Fibroblast of villous mesenchyme (primary cell): ENCODE measurements around the gene KIAA0232. TPM values are rescaled to one million over a fixed set of nuclear protein-coding genes. Genes with fewer than 3 reads are reported as not detected.

ENCODE experiments used
- DNase-seq: peaks from one replicate; pipeline ENCODE4 v3.0.0-alpha.2; 2010; ENCODE audit warnings: low read depth
- H3K4me3 ChIP-seq: 2 replicates; pipeline ENCODE4 v1.5.1; 2011; ENCODE audit warnings: low read depth, mild to moderate bottlenecking, low read length
- total RNA-seq: library from RNA; depleted of rRNA; stranded (reverse); fragments of >200 nt; gene quantifications from 2 replicates; pipeline ENCODE4 v1.2.3, GENCODE V29; 2012
- TF ChIP-seq, protein P1 (sequence below): IDR thresholded peaks from 2 replicates; pipeline ENCODE4 v1.5.1; 2012; ENCODE audit warnings: low read depth, mild to moderate bottlenecking, low read length; ENCODE audit not compliant: insufficient read depth

Gene KIAA0232
- total RNA-seq, 1 donor: 29.8 TPM

DNA sequence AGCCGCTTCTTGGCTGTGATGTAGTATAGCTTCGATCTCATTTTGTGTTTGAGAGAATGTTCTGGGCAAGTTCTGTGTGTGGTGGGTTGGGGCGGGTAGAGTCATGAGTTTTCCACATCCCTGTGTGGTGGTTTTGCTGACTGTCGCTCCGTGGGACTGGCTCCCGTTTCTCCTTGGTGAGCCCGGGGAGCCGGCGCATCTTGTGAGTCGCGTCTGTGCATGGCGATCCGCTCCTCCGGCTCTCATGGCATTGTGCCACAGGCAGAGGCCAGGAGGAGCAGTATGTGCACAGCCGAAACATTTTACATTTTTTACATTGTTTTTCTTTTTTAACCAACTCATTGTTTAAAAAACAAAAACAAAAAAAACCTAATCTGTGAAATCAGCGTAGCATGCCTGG lies 99.4 kb downstream of the KIAA0232 start:
- TF ChIP-seq, protein P1, sequence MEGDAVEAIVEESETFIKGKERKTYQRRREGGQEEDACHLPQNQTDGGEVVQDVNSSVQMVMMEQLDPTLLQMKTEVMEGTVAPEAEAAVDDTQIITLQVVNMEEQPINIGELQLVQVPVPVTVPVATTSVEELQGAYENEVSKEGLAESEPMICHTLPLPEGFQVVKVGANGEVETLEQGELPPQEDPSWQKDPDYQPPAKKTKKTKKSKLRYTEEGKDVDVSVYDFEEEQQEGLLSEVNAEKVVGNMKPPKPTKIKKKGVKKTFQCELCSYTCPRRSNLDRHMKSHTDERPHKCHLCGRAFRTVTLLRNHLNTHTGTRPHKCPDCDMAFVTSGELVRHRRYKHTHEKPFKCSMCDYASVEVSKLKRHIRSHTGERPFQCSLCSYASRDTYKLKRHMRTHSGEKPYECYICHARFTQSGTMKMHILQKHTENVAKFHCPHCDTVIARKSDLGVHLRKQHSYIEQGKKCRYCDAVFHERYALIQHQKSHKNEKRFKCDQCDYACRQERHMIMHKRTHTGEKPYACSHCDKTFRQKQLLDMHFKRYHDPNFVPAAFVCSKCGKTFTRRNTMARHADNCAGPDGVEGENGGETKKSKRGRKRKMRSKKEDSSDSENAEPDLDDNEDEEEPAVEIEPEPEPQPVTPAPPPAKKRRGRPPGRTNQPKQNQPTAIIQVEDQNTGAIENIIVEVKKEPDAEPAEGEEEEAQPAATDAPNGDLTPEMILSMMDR: no peak
- no peak for DNase-seq
- H3K4me3 ChIP-seq: no peak overlapping the region

DNA sequence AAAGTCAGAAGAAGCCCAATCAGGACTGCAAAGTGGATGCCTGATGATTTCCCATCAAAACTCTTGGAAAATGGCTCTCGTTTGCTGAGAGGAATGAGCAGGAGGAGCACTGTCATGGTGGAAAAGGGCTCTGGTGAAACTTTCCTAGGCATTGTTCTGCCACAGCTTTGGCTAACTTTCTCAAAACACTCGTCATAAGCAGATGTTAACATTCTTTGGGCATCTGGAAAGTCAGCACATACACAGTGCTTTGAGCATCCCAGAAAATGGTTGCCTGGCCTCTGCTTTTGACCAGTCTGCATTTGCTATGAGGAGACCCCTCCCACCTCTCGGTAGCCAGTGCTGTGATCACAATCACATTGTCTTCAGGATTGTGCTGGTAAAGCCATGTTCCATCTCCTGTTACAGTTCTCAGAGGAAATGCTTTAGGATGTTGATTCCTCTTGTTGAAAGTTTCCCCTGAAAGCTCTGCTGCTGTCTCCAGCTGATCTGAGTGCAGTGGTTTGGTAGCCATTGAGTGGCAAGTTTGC lies 101.9 kb downstream of the KIAA0232 start:
- no peak overlapping the region for H3K4me3 ChIP-seq
- DNase-seq: peak; percentile 68
- TF ChIP-seq, protein P1: no peak

DNA sequence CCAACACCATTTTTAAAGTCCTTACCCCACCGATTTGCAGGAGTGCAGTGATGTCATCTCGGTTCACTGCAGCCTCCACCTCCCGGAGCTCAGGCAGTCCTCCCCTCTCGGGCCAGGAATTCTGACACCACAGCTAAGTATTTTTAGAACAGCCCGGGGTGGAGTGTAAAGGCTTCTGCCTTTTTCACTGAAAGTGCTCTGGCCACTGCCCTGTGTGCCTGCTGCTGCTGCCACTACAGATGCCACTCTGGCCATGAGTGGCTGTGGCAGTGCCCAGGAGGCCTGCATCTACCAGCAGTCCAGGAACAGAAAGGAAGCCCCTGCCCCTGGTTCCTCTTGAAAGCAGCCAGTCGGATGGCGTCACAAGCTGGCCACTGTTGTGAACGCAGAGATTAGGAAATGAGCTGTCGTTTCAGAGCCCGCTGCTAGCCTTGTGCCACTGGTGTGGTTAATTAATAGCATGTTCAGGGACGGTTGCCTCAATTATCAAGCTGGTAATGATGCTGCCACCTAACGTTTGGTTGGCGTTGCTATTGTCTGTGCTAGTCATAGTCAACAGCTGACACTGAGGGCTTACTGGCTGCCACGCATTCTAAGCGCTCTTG lies 103.5 kb downstream of the KIAA0232 start:
- TF ChIP-seq, protein P1: peak; percentile 25
- no peak overlapping the region for H3K4me3 ChIP-seq
- peak; percentile 64 for DNase-seq

DNA sequence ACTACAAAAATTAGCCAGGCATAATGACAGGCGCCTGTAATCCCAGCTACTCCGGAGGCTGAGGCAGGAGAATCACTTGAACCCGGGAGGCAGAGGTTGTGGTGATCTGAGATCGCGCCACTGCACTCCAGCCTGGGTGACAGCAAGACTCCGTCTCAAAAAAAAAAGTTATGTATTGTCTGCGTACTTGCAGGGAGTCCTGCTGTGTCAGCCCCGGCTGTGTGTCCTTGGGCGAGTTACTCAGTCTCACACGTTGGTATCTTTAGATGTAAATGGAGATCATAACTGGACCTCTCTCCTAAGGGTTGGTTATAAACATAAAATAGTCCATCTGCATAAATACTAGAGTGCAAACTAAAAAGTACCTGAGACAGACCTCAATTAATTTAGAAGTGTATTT lies 104.4 kb downstream of the KIAA0232 start:
- TF ChIP-seq, protein P1: no peak
- DNase-seq: no peak
- no peak overlapping the region for H3K4me3 ChIP-seq

DNA sequence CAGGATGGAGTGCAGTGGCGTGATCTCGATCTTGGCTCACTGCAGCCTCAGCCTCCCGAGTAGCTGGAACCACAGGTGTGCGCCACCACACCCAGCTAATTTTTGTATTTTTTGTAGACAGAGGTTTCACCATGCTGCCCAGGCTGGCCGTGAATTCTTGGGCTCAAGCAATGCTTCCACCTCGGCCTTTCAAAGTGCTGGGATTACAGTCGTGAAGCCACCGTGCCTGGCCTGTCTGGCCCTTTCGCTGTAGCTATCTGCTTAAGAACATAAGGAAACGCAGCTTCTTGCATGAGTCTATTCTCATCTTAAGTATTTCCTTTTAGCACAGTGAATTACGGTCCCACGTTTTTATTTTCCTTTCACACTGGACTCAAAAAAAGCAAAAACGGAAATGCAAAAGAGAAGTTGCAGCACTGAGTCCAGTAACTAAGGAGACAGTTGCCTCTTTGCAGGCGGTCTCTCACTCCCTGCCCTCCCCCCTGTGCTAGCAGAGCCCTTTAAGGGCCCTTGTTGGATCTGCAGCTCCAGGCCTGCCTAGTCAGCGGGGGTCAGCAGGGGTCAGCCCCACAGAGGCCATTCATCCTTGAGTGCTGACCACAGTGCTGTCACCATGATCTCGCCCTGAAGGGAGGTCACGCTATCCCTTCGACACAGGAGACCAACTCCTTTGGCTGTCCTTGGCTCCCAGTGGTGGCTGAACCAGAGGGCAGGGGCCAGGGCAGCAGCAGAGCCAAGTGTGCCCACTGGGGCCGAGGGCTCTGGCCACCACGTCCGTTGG lies 105.3 kb downstream of the KIAA0232 start:
- peak; percentile 36 for DNase-seq
- TF ChIP-seq, protein P1: no peak
- H3K4me3 ChIP-seq: no peak overlapping the region

DNA sequence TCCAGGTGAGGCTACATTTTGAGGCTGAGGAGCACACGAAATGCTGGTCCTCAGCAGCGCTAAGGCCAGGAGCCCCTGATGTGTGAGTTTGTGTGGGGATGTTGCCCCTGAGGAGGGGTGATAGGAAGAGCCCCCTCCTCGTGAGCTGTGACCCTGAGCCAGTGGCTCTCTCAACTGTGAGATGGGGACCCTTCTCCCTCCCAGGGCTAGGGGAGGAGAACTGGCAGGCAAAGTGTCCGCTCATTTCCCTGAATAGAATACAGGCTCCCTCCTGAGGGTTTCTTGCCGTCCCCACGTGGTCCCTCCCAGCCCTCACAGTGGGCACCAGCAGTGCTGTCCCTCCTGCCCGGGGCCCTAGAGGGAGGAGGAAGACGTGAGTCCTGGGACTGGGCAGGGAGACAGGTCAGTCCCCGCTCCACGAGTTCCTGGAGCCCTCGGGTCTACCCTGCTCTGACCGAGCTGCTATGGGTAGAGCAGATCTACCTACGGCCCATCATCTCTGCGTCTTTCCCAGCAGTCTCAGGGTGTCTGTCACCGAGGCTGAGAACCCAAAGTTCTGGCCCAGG lies 106.1 kb downstream of the KIAA0232 start:
- DNase-seq: no peak
- no peak overlapping the region for H3K4me3 ChIP-seq

More for the DNA sequence above, 106.1 kb downstream of the KIAA0232 start:
- TF ChIP-seq, protein P1: no peak
